ENCODE data around the gene ABHD1. TPM values are rescaled to one million over a fixed set of nuclear protein-coding genes. Genes with fewer than 3 reads are reported as not detected.

ABHD1 gene
- total RNA-seq = under 0.01 TPM in 2 replicates

GRCh38 chr2:27123302-27124150 lies at the start of gene ABHD1:
Gene ABHD1 (plus strand): TSS chr2:27123815. CDS start chr2:27123949, 134 bp downstream.

GRCh38 chr2:27078267-27079194 lies 45.1 kb upstream of the ABHD1 start, which contains the start of gene EMILIN1:
Gene EMILIN1 (plus strand): TSS chr2:27078615. CDS start chr2:27079066, 451 bp downstream.

GRCh38 chr2:27086724-27087593 lies 36.7 kb upstream of the ABHD1 start, which contains the start of gene KHK:
Gene KHK (plus strand): TSS chr2:27086772. CDS start chr2:27087260, 488 bp downstream.

GRCh38 chr2:27118525-27119329 lies 4.9 kb upstream of the ABHD1 start, which contains the start of gene CGREF1:
Gene CGREF1 (minus strand): TSS chr2:27119128. CDS start chr2:27104366, 14,762 bp downstream.

DNA sequence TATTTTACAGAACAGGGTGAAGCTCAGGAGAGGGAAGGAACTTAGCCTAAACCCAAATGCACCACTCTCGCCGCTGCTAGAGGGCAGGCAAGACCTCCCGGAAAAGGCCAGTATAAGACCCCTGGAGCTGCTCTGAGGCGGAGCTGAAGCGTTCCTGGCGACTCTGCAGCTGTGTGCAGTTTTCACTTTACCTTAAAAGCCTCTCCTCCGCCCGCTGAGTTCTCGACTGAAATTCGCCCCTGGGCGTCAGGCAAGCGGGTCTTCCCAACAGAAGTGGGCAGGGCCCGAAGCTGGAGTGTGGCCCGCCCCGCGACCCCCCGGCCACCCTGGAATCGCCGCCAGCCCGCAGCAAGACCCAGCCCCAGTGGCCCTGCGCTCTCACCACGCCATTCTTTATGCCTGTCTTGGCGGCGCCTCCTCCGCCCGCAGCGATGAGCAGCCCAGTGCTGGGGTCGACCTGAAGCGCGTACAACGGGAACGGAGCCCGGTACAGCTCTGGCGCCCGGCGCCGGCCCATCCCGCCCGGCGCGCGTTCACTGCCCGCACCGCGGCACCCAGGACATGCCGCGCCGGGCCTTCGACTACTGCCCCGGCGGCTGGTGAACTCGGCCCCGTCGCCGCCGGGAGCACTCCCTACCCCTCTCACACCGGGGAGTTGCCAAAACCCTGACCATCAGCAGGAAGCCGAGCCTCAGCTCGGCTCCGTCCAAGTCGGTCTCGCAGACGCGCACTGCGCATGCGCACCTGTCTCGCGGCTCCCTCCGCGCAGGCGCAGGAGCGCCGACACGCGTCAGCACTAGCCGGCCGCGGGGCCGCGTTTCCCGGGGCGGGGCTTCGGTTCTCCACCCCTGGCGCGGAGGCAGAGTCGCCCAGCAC lies 10.5 kb downstream of the ABHD1 start, which contains the start of gene PREB:
TSS of gene PREB (minus strand) at position 732 of the 876 bp plus-strand sequence. CDS start at position 517, 215 bp downstream.

GRCh38 chr2:27139310-27139709 lies 15.7 kb downstream of the ABHD1 start, which contains the start of gene PRR30:
Gene PRR30 (minus strand): TSS chr2:27139410. CDS start chr2:27138329, 1,081 bp downstream.

GRCh38 chr2:27148801-27149439 lies 25.3 kb downstream of the ABHD1 start, which contains the start of gene TCF23:
Gene TCF23 (plus strand): TSS chr2:27149004. CDS start chr2:27149134, 130 bp downstream.

Other genes starting within 250 kb of the ABHD1 start
- gene MAPRE3, start 153.2 kb upstream of the ABHD1 start, total RNA-seq = 6.6 and 8.4 TPM in 2 replicates
- 38.7 and 45.9 TPM in 2 replicates for gene TMEM214, start 90.8 kb upstream of the ABHD1 start, total RNA-seq
- 21.2 and 23.9 TPM in 2 replicates for gene AGBL5, start 72.1 kb upstream of the ABHD1 start, total RNA-seq
- 224 and 453 TPM in 2 replicates for gene OST4, start 52.2 kb upstream of the ABHD1 start, total RNA-seq
- 196 and 328 TPM in 2 replicates for gene EMILIN1, start 45.2 kb upstream of the ABHD1 start, total RNA-seq
- gene KHK, start 37.0 kb upstream of the ABHD1 start, total RNA-seq = 1.2 and 3.1 TPM in 2 replicates
- gene CGREF1, start 4.7 kb upstream of the ABHD1 start, total RNA-seq = 1.4 and 6.2 TPM in 2 replicates
- gene PREB, start 10.8 kb downstream of the ABHD1 start, total RNA-seq = 46.4 and 50.0 TPM in 2 replicates
- gene PRR30, start 15.6 kb downstream of the ABHD1 start, total RNA-seq = not detected in 2 replicates
- not detected in 2 replicates for gene TCF23, start 25.2 kb downstream of the ABHD1 start, total RNA-seq
- gene ATRAID, start 88.2 kb downstream of the ABHD1 start, total RNA-seq = 140 and 237 TPM in 2 replicates
- 19.4 and 30.4 TPM in 2 replicates for gene SLC5A6, start 88.5 kb downstream of the ABHD1 start, total RNA-seq
- gene CAD, start 93.6 kb downstream of the ABHD1 start, total RNA-seq = 45.9 and 57.2 TPM in 2 replicates
- gene SLC30A3, start 139.2 kb downstream of the ABHD1 start, total RNA-seq = 0.66 and 0.87 TPM in 2 replicates
- gene DNAJC5G, start 151.6 kb downstream of the ABHD1 start, total RNA-seq = not detected in 2 replicates
- gene TRIM54, start 158.6 kb downstream of the ABHD1 start, total RNA-seq = 0.33 and 0.37 TPM in 2 replicates
- 0.22 and 1.00 TPM in 2 replicates for gene UCN, start 184.6 kb downstream of the ABHD1 start, total RNA-seq
- gene MPV17, start 199.3 kb downstream of the ABHD1 start, total RNA-seq = 48.6 and 95.3 TPM in 2 replicates
- 19.6 and 24.0 TPM in 2 replicates for gene GTF3C2, start 232.9 kb downstream of the ABHD1 start, total RNA-seq
- 26.9 and 34.5 TPM in 2 replicates for gene EIF2B4, start 246.5 kb downstream of the ABHD1 start, total RNA-seq
- gene SNX17, start 246.8 kb downstream of the ABHD1 start, total RNA-seq = 149 and 170 TPM in 2 replicates

Measured in uterine smooth muscle cell (primary cell).